ENCODE measurements around the gene PNPLA2. TPM values are rescaled to one million over a fixed set of nuclear protein-coding genes. Genes with fewer than 3 reads are reported as not detected.

PNPLA2 gene
- total RNA-seq, 1 donor from 2014 or later: 21.5 TPM

- no peak for DNase-seq (ENCODE audit: low read depth, low spot score)
Measured at GRCh38 chr11:858762-859339, 40.1 kb downstream of the PNPLA2 start.

DNA sequence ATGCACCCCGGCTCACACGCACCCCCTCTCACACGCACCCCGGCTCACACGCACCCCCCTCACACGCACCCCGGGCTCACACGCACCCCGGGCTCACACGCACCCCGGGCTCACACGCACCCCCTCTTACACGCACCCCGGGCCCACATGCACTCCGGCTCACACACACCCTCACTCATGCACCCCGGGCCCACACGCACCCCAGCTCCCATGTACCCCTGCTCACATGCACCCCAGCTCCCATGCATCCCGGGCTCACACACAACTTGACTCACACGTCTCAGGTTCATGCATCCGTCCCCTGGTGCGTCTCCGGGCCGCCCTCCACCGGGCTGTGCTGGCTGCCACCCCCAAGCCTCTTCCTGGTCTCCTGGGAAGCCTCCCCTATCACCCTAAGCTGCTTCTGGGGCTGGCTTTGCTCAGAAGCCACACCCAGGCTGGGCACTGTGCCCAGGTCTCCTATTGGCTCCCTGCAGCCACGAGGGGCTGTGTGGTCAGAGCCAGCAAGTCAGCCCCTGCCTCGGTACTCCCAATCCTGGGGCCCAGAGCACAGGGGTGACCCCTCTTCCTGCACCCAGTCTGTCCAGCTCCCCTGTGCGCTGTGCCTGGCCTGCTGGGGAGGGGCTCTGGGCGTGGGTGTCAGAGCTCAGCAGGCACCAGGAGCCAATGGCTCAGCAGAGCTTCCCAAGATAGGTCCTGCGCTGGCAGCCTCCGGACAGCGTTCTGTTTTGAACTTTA lies 40.8 kb downstream of the PNPLA2 start:
- no peak for DNase-seq (ENCODE audit: low read depth, low spot score)

- DNase-seq (ENCODE audit: low read depth, low spot score): no peak
Measured at GRCh38 chr11:860234-861104, 41.8 kb downstream of the PNPLA2 start.

DNA sequence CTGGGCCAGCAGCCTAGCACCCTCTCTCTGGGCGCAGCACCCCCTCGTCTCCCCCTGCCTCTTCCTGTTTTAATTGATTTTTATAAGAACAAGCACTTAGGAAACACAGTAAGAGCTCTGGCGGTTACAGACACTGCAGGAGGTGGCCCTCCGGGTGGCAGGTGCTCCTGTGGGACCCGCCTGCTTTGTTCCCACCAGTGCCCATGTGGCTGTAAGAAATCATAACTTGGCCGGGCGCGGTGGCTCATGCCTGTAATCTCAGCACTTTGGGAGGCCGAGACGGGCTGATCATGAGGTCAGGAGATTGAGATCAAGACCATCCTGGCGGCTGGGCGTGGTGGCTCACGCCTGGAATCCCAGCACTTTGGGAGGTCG lies 42.4 kb downstream of the PNPLA2 start:
- DNase-seq (ENCODE audit: low read depth, low spot score): no peak

- DNase-seq (ENCODE audit: low read depth, low spot score): no peak
Measured at GRCh38 chr11:862081-862661, 43.5 kb downstream of the PNPLA2 start.

GRCh38 chr11:862696-863022 lies 43.9 kb downstream of the PNPLA2 start:
- DNase-seq (ENCODE audit: low read depth, low spot score): no peak

DNA sequence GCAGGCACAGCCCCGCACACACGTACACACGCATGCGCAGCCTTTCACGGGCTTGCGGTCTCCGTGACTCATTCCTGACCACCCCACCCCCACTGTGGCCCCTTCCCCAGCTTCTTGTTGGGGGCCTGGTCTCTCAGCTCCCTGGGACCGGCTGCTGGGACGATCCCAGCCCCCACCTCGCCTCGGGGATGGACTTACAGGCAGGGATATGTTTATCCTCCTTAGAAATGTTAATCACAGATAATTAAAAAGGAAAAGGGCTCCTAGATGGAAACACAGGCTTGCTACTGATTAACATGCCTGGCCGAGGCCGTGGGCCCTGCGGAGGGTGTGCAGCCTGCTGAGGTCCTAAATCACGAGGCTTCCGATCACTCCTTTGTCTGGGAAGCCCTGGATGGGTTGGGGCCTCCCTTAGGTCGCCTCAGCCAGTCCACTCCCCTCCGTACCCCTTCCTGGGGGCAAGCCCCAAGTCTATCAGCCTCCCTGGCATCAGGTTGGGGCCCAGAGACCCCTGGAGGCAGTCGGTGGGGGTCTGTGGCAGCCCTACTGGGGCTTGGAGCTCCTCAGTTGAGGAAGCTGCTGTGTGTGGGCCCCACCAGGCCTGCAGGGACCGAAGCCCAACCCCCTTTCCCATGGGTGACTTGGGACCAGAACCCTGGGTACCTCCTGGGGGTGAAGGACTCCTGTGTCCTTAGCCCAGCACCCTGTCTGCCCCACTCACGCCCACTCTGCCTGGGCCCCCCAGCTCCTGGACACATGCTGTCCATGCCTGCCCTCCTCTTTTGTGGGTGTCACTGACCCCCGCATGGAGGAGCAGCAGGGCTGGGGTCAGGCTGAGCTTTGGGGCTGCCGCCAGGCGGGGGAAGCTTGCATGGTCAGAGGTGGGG lies 44.6 kb downstream of the PNPLA2 start:
- no peak for DNase-seq (ENCODE audit: low read depth, low spot score)

DNA sequence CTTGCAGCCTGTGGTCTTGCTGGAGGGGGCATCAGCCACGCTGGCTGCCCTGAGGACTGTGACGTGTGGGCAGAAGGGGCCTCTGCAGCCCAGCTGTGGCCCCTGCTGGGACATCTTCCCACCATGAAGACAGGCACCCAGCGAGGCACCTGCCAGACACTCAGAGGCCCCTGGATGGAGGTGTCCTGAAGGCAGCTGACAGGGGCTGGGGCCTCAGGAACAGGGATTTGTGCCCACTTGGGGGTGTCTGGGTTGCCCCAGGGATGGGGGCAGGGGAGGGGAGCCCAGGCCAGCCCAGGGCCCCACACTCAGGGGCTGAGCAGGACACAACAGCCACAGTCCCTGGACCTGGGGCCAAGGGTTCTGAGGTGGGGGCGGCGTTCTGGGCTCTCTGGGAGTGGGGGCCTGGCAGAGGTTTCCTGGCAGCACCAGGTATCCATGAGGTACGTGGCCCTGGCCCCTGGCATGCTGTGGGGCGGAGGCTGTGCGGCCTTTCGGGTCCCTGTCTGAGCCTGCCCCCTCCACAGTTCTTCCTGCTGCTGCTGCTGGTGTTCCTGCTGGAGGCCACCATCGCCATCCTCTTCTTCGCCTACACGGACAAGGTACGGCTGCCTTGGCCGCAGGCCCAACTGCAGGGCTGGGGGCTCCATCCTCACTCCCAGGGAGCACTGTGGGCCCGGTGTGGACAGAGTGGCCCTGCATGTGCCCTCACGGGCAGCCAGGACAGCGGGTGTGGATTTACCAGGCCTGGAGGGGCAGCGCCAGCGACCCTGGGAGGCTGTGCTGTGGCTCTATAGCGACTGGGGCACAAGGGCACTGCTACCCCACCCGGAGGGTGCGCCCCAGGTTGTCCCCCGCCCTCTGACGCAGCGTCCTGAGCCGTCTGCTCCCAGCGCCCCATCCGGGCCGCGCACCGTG lies 45.5 kb downstream of the PNPLA2 start:
- DNase-seq (ENCODE audit: low read depth, low spot score): no peak

- DNase-seq (ENCODE audit: low read depth, low spot score): no peak
Measured at GRCh38 chr11:864898-865297, 46.2 kb downstream of the PNPLA2 start.

GRCh38 chr11:865462-866430 lies 47.0 kb downstream of the PNPLA2 start:
- no peak for DNase-seq (ENCODE audit: low read depth, low spot score)

DNA sequence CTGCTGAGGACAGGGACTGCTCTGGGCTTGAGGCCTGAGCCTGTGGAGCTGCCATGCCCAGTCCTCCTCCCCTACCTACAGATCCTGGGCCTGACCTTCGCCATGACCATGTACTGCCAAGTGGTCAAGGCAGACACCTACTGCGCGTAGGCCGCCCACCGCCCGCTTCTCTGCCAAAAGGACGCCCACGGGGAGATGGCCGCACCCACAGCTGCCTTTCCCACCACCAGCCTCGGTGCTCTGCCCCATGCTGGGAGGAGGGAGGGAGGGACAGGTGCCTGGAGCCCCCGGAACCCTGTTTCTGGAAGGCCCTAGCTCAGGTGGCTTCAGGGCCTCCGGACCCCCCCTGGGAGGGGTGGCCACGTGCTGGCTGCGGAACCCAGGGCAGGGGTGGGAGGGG lies 47.8 kb downstream of the PNPLA2 start:
- DNase-seq (ENCODE audit: low read depth, low spot score): no peak

GRCh38 chr11:867856-868358 lies 49.2 kb downstream of the PNPLA2 start:
- no peak for DNase-seq (ENCODE audit: low read depth, low spot score)

- no peak for DNase-seq (ENCODE audit: low read depth, low spot score)
Measured at GRCh38 chr11:868394-868793, 49.7 kb downstream of the PNPLA2 start.

DNA sequence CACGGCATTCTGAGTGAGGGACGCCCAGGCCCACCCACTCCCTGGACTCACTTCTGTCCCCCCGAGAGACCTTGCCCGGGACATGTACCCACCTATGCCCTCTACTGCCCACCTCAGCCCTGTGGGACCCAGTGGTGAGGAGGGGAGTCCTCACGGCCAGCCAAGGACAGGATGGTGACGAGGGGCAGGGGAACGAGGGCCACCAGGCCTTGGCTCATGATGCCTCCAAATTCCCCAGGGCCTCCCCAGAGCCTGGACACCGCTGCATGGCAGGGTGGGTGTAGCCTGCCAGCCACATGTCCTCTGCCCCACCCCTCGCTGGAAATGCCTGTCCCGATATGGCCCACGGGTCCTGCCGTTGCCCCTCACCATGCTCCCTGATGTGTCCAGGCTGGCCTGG lies 50.1 kb downstream of the PNPLA2 start:
- DNase-seq (ENCODE audit: low read depth, low spot score): no peak

DNA sequence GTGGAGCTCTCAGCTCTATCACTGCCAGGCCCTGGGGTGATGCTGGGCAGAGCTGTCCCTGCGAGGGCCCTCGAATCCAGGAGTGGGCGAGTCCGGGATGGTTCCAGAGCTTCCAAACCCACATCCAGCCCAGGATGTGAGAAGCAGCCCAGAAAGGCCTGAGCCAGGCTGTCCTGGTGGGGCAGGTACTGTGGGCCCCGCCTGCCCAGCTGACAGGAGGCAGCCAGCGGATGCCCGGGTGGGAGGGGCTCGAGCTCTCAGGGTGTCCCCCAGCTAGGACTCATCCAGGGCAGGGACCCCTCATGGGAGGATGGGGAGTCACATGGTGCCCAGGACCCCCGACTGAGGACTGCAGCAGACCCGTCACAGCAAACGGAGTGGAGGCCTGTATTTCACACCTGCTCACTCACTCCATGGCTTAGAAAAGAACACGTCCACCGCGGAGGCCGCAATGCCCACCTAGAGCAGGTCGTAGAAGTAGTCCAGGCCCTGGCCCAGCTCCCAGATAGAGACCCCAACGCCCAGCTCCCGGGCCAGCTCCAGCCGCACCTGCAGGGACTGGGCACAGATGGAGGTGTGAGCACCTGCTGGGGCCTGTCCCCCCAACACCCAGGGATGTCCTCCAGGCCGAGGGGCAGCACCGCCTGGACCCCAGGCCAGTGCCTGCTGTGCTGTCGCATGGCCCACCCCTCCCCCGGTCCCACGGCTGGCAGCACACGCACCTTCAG lies 50.8 kb downstream of the PNPLA2 start:
- no peak for DNase-seq (ENCODE audit: low read depth, low spot score)

GRCh38 chr11:870127-870413 lies 51.4 kb downstream of the PNPLA2 start:
- DNase-seq (ENCODE audit: low read depth, low spot score): no peak

DNA sequence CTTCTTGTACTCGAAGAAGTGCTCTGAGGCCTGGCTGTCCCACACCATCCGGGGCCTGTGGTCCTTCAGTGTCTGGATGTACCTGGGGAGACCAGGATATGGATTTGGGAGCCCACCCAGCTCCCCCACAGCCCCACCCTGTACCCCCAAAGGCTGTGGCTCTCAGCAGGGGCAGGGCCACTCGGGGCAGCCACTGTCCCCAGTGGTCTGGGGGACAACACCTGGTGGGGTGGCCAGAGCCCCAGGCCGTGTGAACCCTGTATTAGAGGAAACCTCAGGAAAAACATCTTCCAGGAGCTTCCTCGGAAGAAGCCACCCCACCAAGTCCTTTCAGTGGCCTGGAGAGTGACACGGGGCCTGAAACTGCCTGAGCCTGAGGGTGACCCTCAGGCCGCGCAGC lies 51.7 kb downstream of the PNPLA2 start:
- DNase-seq (ENCODE audit: low read depth, low spot score): no peak

DNA sequence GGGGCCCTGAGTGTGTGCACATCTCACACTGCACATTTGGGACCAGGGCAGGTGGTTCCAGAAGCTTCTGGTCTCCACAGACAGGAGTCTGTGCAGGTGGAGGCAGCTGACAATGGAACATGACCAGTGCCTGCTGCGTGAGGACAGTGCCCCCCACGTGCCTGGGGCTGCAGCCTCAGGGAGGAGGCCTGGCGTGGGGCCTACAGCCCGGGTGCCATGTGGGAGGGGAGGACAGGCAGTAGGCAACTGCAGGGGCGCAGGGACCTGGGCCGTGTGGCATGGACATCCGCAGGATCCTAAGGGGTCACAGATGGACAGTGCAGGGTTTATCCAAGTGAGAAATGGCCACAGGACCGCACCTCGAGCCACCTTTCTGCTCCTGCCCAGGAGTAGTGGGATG lies 52.8 kb downstream of the PNPLA2 start:
- no peak for DNase-seq (ENCODE audit: low read depth, low spot score)

All from pulmonary artery endothelial cell (primary cell).